Thyroid gland (tissue), 4 donors: Measurements from ENCODE around the gene TECTB. TPM values are rescaled to one million over a fixed set of nuclear protein-coding genes. Genes with fewer than 3 reads are reported as not detected.

ENCODE experiments used
- DNase-seq, 2 donors: peaks; one replicate each; pipeline ENCODE4 v3.0.0-alpha.2; 2019
- H3K27ac ChIP-seq, 3 donors: fragments of 200-600 bp; sonication (generic); 1 replicate in 2 of 3; 2 replicates in 1 of 3; pipeline ENCODE4 v1.5.1; 2016 to 2019; ENCODE audit warnings: mild to moderate bottlenecking in 1 of 3, moderate library complexity in 1 of 3
- H3K27me3 ChIP-seq: fragments of 200-600 bp; sonication (generic); one replicate; pipeline ENCODE4 v1.5.1; 2019
- H3K36me3 ChIP-seq, 2 donors: fragments of 200-600 bp; sonication (generic); one replicate each; pipeline ENCODE4 v1.5.1; 2016 to 2019
- H3K4me1 ChIP-seq, 2 donors: fragments of 200-600 bp; sonication (generic); one replicate each; pipeline ENCODE4 v1.5.1; 2017 to 2019
- H3K4me3 ChIP-seq, 3 donors: fragments of 200-600 bp; sonication (generic); replicated peaks in 1 of 3; 1 replicate in 2 of 3; 2 replicates in 1 of 3; pipeline ENCODE4 v1.5.1; 2016; ENCODE audit warnings: mild to moderate bottlenecking in 1 of 3
- H3K9me3 ChIP-seq: fragments of 200-600 bp; sonication (generic); one replicate; pipeline ENCODE4 v1.5.1; 2017
- CTCF ChIP-seq, 6 experiments: fragments of 200-600 bp in 3 of 6; fragments of 450-650 bp in 3 of 6; sonication (generic) in 3 of 6; IDR thresholded peaks; one replicate each; pipeline ENCODE4 v1.5.1; 2016 to 2019; ENCODE audit warnings: antibody characterized with exemption in 6 of 6, mild to moderate bottlenecking in 2 of 6, inconsistent platforms in 1 of 6, moderate library complexity in 1 of 6
- POLR2A ChIP-seq, 2 donors: fragments of 450-650 bp; IDR thresholded peaks; one replicate each; pipeline ENCODE4 v1.6.1; 2017; ENCODE audit warnings: antibody characterized with exemption in 2 of 2, mild to moderate bottlenecking in 2 of 2, moderate library complexity in 1 of 2
- WGBS, 2 donors: methylation state at CpG; one replicate each; pipeline ENCODE4 v1.1.5; 2017; 5-methylcytosine and 5-hydroxymethylcytosine counted together
- intact Hi-C: fragments of 100-400 bp; cut with DNase I; formaldehyde crosslinking; loops from one replicate; pipeline ENCODE4 v1.15.1; 2023
- total RNA-seq, 4 donors: library from RNA; depleted of rRNA; stranded (reverse); fragments of >200 nt; gene quantifications; one replicate each; pipeline ENCODE4 v1.2.3, GENCODE V29; 2016

Gene TECTB
- total RNA-seq, 4 donors from 2014 or later, result 0.29 to 0.89 (median 0.72) TPM

DNA sequence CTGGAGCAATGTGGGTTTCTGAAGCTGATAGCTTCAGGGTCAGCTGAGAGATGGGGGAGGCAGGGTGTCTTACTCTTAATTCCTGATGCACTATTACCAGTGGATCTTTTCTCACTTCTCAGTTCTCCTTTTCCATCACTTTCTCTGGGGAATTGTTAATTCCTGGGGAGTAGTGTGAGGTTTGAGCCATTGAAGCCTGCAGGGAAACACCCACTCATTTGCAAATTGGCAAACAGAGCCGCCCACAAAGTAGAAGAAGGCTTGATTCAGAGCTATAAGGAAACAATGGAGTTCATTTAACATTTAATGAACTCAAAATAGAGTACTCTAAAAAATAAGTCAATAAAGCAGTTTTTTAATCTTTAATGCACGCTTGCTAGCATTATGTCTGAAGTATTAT is 4.3 kb upstream of the TECTB start:
- H3K4me3 ChIP-seq, result no peak overlapping the region
- no peaks in the 10 kb centered on the region for H3K36me3 ChIP-seq
- no peak for DNase-seq
- H3K27me3 ChIP-seq, result no peaks in the 10 kb centered on the region
- 76 to 86% methylated on average over 2 of the region's 2 CpGs for WGBS, 2 donors
- TF ChIP-seq POLR2A (IDR thresholded peaks at IDR 0.05), result no peak
- no peak for TF ChIP-seq CTCF (IDR thresholded peaks at IDR 0.05)
- intact Hi-C loops, result no loop called here
- H3K4me1 ChIP-seq, result peaks cover 0 to 10% of the 10 kb centered on the region in 2 donors
- H3K9me3 ChIP-seq, result no peaks in the 10 kb centered on the region
- H3K27ac ChIP-seq, result no peak overlapping the region

- no peak for TF ChIP-seq CTCF (IDR thresholded peaks at IDR 0.05)
- no peak for TF ChIP-seq POLR2A (IDR thresholded peaks at IDR 0.05)
- peak; percentile 78 to 79 for DNase-seq
Measured at GRCh38 chr10:112279433-112279832, 3.8 kb upstream of the TECTB start.

GRCh38 chr10:112280205-112280921 is 2.8 kb upstream of the TECTB start:
- no peak overlapping the region for H3K4me3 ChIP-seq
- DNase-seq, result no peak
- intact Hi-C loops, result no loop called here
- no peaks in the 10 kb centered on the region for H3K9me3 ChIP-seq
- no peak overlapping the region for H3K27ac ChIP-seq
- H3K36me3 ChIP-seq, result no peaks in the 10 kb centered on the region
- TF ChIP-seq CTCF (IDR thresholded peaks at IDR 0.05), result no peak
- TF ChIP-seq POLR2A (IDR thresholded peaks at IDR 0.05), result no peak
- no peaks in the 10 kb centered on the region for H3K27me3 ChIP-seq
- H3K4me1 ChIP-seq, result peaks cover 5 to 14% of the 10 kb centered on the region in 2 donors
- 85 to 86% methylated on average over 2 of the region's 2 CpGs for WGBS, 2 donors

More at GRCh38 chr10:112279433-112279832, 3.8 kb upstream of the TECTB start:
- intact Hi-C loops, result no loop called here
- H3K36me3 ChIP-seq, result no peaks in the 10 kb centered on the region
- H3K27me3 ChIP-seq, result no peaks in the 10 kb centered on the region
- no peak overlapping the region for H3K4me3 ChIP-seq
- WGBS, 2 donors, result 21 to 23% methylated on average over 3 of the region's 3 CpGs
- H3K27ac ChIP-seq, result no peak overlapping the region
- no peaks in the 10 kb centered on the region for H3K9me3 ChIP-seq
- H3K4me1 ChIP-seq, result peaks cover 0 to 10% of the 10 kb centered on the region in 2 donors

- no peaks in the 10 kb centered on the region for H3K36me3 ChIP-seq
- intact Hi-C loops, result no loop called here
- no peak overlapping the region for H3K4me3 ChIP-seq
- H3K27me3 ChIP-seq, result no peaks in the 10 kb centered on the region
- peaks cover 20 to 31% of the 10 kb centered on the region in 2 donors for H3K4me1 ChIP-seq
- no peak overlapping the region for H3K27ac ChIP-seq
- no peak for DNase-seq
- no peaks in the 10 kb centered on the region for H3K9me3 ChIP-seq
- no peak for TF ChIP-seq POLR2A (IDR thresholded peaks at IDR 0.05)
- no peak for TF ChIP-seq CTCF (IDR thresholded peaks at IDR 0.05)
- WGBS, 2 donors, result 94% methylated on average over 4 of the region's 4 CpGs
Measured at GRCh38 chr10:112282086-112282485, 1.1 kb upstream of the TECTB start.
